Measurements from ENCODE around the gene POLR1B. TPM values are rescaled to one million over a fixed set of nuclear protein-coding genes. Genes with fewer than 3 reads are reported as not detected.

POLR1B gene
- total RNA-seq, 1 experiment from 2014 or later, result 70.0 TPM

DNA sequence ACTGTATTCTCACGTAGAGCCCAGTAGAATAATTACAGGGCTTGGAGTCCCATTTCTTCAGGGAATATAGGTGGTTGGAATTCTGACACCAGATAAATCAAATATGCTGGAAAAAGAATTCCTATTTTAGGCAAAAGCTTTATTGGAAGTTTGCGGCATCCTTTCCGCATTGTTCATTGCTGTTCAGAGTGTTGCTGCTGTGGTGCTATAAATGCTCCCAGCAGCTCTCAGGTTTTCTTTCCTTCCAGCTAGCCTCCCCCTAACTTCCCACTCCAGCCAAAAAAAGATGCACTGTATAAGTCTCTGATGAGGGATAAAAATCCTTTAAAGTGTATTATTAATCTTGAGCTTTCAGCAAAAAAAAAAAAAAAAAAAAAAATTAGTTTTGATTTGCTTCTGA is 25.5 kb upstream of the POLR1B start:
- Histone ChIP-seq H3K27ac (ENCODE audit: low read depth, low read length, poor library complexity, severe bottlenecking) (no peak overlapping the region), H3K9me3 (ENCODE audit: low read depth, low read length, poor library complexity, severe bottlenecking) (peaks cover 12% of the 10 kb centered on the region), H3K4me1 (ENCODE audit: insufficient read depth, low read length, poor library complexity, severe bottlenecking) (peaks cover 4% of the 10 kb centered on the region), H3K36me3 (ENCODE audit: insufficient read depth, low read length, poor library complexity, severe bottlenecking) (peaks cover 69% of the 10 kb centered on the region), H3K4me3 (ENCODE audit: low read depth, low read length, poor library complexity, severe bottlenecking) (no peak overlapping the region), H3K27me3 (replicated peaks; ENCODE audit: insufficient read depth, low read depth, low read length, poor library complexity) (no peaks in the 10 kb centered on the region)
- TF ChIP-seq EZH2 (IDR thresholded peaks at IDR 0.05; ENCODE audit: borderline replicate concordance, low read depth, low read length, poor library complexity, severe bottlenecking), result no peak
- TF ChIP-seq, protein P1, sequence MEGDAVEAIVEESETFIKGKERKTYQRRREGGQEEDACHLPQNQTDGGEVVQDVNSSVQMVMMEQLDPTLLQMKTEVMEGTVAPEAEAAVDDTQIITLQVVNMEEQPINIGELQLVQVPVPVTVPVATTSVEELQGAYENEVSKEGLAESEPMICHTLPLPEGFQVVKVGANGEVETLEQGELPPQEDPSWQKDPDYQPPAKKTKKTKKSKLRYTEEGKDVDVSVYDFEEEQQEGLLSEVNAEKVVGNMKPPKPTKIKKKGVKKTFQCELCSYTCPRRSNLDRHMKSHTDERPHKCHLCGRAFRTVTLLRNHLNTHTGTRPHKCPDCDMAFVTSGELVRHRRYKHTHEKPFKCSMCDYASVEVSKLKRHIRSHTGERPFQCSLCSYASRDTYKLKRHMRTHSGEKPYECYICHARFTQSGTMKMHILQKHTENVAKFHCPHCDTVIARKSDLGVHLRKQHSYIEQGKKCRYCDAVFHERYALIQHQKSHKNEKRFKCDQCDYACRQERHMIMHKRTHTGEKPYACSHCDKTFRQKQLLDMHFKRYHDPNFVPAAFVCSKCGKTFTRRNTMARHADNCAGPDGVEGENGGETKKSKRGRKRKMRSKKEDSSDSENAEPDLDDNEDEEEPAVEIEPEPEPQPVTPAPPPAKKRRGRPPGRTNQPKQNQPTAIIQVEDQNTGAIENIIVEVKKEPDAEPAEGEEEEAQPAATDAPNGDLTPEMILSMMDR (conservative IDR thresholded peaks at IDR 0.05; ENCODE audit: low read depth, low read length), result no peak
- BruUV-seq (replicated peaks), result no TSS peak
- CTCF ChIA-PET, result no interaction called here
- DNase-seq (ENCODE audit: low spot score), result no peak
- POLR2A ChIA-PET (ENCODE audit: low non-redundant PET), result no interaction called here
- intact Hi-C loops (cut with micrococcal nuclease; ENCODE audit: unreplicated experiment), result no loop called here

DNA sequence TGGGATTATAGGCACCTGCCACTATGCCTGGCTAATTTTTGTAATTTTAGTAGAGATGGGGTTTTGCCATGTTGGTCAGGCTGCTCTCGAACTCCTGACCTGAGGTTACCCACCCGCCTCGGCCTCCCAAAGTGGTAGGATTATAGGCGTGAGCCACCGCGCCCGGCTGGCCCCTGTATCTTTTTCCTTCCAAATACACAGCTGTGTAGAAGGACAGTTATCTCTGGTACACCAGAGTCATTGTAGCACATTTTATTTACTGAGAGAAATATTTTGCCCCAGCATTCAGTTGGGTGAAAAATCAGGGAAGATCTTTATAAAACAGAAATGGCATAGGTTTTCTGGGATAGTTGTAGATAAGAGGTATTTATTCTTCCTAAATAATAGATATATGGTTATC is 23.5 kb upstream of the POLR1B start:
- ChIA-PET CTCF (no interaction called here), POLR2A (ENCODE audit: low non-redundant PET) (no interaction called here)
- BruUV-seq (replicated peaks), result no TSS peak
- intact Hi-C loops (cut with micrococcal nuclease; ENCODE audit: unreplicated experiment), result no loop called here
- Histone ChIP-seq H3K4me3 (ENCODE audit: low read depth, low read length, poor library complexity, severe bottlenecking) (no peak overlapping the region), H3K36me3 (ENCODE audit: insufficient read depth, low read length, poor library complexity, severe bottlenecking) (peaks cover 58% of the 10 kb centered on the region), H3K27ac (ENCODE audit: low read depth, low read length, poor library complexity, severe bottlenecking) (no peak overlapping the region), H3K4me1 (ENCODE audit: insufficient read depth, low read length, poor library complexity, severe bottlenecking) (peaks cover 21% of the 10 kb centered on the region), H3K27me3 (replicated peaks; ENCODE audit: insufficient read depth, low read depth, low read length, poor library complexity) (no peaks in the 10 kb centered on the region), H3K9me3 (ENCODE audit: low read depth, low read length, poor library complexity, severe bottlenecking) (peaks cover 12% of the 10 kb centered on the region)
- TF ChIP-seq, protein P1 (conservative IDR thresholded peaks at IDR 0.05; ENCODE audit: low read depth, low read length), result no peak
- no peak for TF ChIP-seq EZH2 (IDR thresholded peaks at IDR 0.05; ENCODE audit: borderline replicate concordance, low read depth, low read length, poor library complexity, severe bottlenecking)
- DNase-seq (ENCODE audit: low spot score), result no peak

DNA sequence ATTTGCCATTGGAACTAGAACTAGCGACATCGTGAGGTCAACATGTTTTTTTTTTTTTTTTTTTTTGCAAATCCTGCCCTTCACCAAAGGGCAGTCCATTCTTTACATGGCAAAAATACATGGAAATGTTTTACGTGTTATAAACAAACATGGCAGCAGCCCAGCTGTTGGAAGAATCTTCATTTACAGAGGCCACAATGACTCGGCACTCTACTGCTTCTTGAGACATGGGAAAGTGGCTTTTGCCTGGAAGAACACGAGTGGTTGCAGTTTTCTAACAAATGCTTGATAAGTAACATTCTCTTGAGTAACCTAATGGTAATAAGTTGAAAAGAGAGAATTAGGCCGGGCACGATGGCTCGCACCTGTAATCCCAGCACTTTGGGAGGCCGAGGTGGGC is 22.8 kb upstream of the POLR1B start:
- Histone ChIP-seq H3K4me3 (ENCODE audit: low read depth, low read length, poor library complexity, severe bottlenecking) (no peak overlapping the region), H3K9me3 (ENCODE audit: low read depth, low read length, poor library complexity, severe bottlenecking) (peaks cover 11% of the 10 kb centered on the region), H3K4me1 (ENCODE audit: insufficient read depth, low read length, poor library complexity, severe bottlenecking) (peaks cover 21% of the 10 kb centered on the region), H3K27ac (ENCODE audit: low read depth, low read length, poor library complexity, severe bottlenecking) (no peak overlapping the region), H3K36me3 (ENCODE audit: insufficient read depth, low read length, poor library complexity, severe bottlenecking) (peaks cover 51% of the 10 kb centered on the region), H3K27me3 (replicated peaks; ENCODE audit: insufficient read depth, low read depth, low read length, poor library complexity) (no peaks in the 10 kb centered on the region)
- no TSS peak for BruUV-seq (replicated peaks)
- ChIA-PET CTCF (interaction anchor here (0.7 kb wide), 1 partner anchor 30 kb away, joined by 4 read pairs; no protein-coding TSS in a partner anchor), POLR2A (ENCODE audit: low non-redundant PET) (no interaction called here)
- DNase-seq (ENCODE audit: low spot score), result no peak
- intact Hi-C loops (cut with micrococcal nuclease; ENCODE audit: unreplicated experiment), result no loop called here
- TF ChIP-seq EZH2 (IDR thresholded peaks at IDR 0.05; ENCODE audit: borderline replicate concordance, low read depth, low read length, poor library complexity, severe bottlenecking), result no peak

DNA sequence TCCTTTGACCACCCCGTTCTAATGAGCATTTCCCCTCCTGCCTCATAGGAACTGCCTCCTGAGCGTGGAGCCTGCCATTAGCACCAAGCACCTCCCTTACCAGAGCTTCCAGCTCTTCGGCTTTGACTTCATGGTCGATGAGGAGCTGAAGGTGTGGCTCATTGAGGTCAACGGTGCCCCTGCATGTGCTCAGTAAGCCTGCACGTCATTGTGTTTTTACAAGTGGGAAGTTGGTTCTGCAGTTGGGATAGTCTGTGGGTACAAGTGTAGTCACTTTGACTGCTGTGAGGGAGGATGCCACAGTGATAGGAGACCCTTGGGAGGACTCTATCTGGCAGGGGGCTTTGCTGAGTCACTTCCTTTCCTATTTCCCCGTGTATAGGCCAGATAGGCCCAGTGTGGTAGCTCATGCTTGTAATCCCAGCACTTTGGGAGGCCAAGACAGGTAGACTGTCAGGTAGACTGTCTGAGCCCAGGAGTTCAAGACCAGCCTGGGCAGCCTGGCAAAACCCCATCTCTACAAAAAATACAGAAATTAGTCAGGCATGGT is 22.0 kb upstream of the POLR1B start:
- POLR2A ChIA-PET (ENCODE audit: low non-redundant PET), result interaction anchor here (0.6 kb wide), 1 partner anchor 10 kb away, joined by 3 read pairs; no protein-coding TSS in a partner anchor
- intact Hi-C loops (cut with micrococcal nuclease; ENCODE audit: unreplicated experiment), result no loop called here
- CTCF ChIA-PET, result no interaction called here
- Histone ChIP-seq H3K36me3 (ENCODE audit: insufficient read depth, low read length, poor library complexity, severe bottlenecking) (peaks cover 43% of the 10 kb centered on the region), H3K27me3 (replicated peaks; ENCODE audit: insufficient read depth, low read depth, low read length, poor library complexity) (no peaks in the 10 kb centered on the region), H3K9me3 (ENCODE audit: low read depth, low read length, poor library complexity, severe bottlenecking) (peaks cover 3% of the 10 kb centered on the region), H3K4me3 (ENCODE audit: low read depth, low read length, poor library complexity, severe bottlenecking) (no peak overlapping the region), H3K4me1 (ENCODE audit: insufficient read depth, low read length, poor library complexity, severe bottlenecking) (peaks cover 21% of the 10 kb centered on the region), H3K27ac (ENCODE audit: low read depth, low read length, poor library complexity, severe bottlenecking) (peak overlapping the region; percentile 95)
- TF ChIP-seq, protein P1 (conservative IDR thresholded peaks at IDR 0.05; ENCODE audit: low read depth, low read length), result no peak
- no peak for TF ChIP-seq EZH2 (IDR thresholded peaks at IDR 0.05; ENCODE audit: borderline replicate concordance, low read depth, low read length, poor library complexity, severe bottlenecking)
- peak; percentile 50 for DNase-seq (ENCODE audit: low spot score)
- BruUV-seq (replicated peaks), result no TSS peak

Measured in A673 (cell line).